Astrocyte of the spinal cord (primary cell): ENCODE measurements around the gene WDR93.

ENCODE experiments used
- DNase-seq: peaks from one replicate; pipeline ENCODE4 v3.0.0; 2011; ENCODE audit warnings: low read depth, low spot score
- H3K4me3 ChIP-seq: 2 replicates; pipeline ENCODE4 v1.5.1; 2011; ENCODE audit warnings: low read depth, mild to moderate bottlenecking, low read length, moderate library complexity
- in situ Hi-C: cut with HindIII; loops from 2 replicates; pipeline ENCODE4 v1.10.0; 2017; ENCODE audit warnings: low sequenced_read_pairs
- TF ChIP-seq, protein P1 (sequence below): IDR thresholded peaks from 2 replicates; pipeline ENCODE4 v1.5.1; 2012; ENCODE audit warnings: low read depth, mild to moderate bottlenecking, low read length, inconsistent platforms

WDR93 gene

DNA sequence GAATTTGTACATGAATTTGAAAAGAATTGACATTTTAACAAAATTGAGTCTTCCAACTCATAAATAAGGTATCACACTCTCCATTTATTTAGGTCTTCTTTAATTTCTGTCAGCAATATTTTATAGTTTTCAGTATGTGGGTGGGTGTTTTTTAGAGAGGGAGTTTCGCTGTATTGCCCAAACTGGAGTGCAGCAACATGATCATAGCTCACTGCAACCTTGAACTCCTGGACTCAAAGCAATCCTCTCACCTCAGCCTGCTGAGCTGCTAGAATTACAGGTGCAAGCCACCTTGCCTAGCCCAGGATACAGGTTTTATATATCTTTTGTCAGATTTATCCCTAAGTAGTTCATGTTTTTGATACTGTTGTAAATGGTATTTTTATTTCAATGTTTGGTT, 4.6 kb downstream of the WDR93 start:
- TF ChIP-seq, protein P1, sequence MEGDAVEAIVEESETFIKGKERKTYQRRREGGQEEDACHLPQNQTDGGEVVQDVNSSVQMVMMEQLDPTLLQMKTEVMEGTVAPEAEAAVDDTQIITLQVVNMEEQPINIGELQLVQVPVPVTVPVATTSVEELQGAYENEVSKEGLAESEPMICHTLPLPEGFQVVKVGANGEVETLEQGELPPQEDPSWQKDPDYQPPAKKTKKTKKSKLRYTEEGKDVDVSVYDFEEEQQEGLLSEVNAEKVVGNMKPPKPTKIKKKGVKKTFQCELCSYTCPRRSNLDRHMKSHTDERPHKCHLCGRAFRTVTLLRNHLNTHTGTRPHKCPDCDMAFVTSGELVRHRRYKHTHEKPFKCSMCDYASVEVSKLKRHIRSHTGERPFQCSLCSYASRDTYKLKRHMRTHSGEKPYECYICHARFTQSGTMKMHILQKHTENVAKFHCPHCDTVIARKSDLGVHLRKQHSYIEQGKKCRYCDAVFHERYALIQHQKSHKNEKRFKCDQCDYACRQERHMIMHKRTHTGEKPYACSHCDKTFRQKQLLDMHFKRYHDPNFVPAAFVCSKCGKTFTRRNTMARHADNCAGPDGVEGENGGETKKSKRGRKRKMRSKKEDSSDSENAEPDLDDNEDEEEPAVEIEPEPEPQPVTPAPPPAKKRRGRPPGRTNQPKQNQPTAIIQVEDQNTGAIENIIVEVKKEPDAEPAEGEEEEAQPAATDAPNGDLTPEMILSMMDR: no peak

DNA sequence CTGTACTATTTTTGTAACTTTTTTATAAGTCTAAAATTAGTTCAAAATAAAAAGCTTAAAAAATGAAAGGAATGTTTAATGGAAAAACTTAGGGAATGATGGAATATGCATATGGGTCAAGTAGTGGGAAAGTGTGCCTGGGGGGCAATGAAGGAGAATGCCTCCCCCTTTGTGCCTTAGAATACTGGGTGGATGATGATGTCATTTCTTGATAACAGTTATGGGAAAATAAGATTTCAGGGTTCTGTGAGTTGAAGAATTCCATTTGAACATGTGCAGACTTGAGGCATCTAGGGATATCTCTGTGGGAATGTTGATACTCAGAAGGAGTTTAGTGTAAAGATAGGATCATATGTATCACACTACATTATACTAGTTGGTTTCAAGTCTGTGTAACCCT, 13.8 kb downstream of the WDR93 start:
- no peak for DNase-seq
- in situ Hi-C loops: no loop called here
- no peak overlapping the region for H3K4me3 ChIP-seq
- TF ChIP-seq, protein P1: no peak

More for the DNA sequence above, 4.6 kb downstream of the WDR93 start:
- in situ Hi-C loops: no loop called here
- H3K4me3 ChIP-seq: no peak overlapping the region
- DNase-seq: no peak

DNA sequence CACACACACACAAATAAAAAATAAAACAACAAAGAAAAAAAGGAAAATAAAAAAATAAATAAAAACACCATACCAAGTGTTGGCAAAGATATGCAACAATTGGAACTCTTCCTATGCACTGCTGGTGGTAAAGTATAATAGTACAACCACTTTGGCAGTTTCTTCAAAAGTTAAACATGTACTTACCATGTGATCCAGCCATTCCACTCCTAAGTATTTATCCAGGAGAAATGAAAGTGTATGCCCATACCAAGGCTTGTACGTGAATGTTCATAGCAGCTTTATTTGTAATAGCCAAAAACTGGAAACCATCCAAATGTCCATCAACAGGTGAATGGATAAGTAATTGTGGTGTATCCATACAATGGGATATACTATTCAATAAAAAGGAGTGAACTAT, 17.0 kb downstream of the WDR93 start:
- no peak overlapping the region for H3K4me3 ChIP-seq
- no peak for DNase-seq
- TF ChIP-seq, protein P1: no peak
- in situ Hi-C loops: no loop called here

DNA sequence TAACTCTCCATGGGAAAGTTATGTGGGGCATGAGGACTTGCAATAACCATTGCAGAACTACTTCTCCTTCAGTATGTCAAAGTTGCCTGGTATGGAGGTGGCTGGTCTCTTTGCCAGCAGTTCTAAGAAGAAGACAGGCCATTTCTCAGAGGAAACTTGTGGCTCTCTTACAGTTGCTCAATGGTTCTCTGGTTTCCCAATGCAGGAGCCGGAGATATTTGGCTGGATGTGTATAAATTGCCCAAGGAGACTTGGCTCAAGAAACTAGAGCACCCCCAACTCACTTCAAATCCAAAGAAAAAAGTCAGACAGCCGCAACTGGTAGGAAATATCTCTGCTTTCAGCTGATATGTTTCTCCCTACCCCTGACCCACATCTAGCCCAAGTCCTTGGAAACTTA, 24.2 kb downstream of the WDR93 start:
- in situ Hi-C loops: no loop called here
- DNase-seq: no peak
- H3K4me3 ChIP-seq: no peak overlapping the region
- TF ChIP-seq, protein P1: no peak

DNA sequence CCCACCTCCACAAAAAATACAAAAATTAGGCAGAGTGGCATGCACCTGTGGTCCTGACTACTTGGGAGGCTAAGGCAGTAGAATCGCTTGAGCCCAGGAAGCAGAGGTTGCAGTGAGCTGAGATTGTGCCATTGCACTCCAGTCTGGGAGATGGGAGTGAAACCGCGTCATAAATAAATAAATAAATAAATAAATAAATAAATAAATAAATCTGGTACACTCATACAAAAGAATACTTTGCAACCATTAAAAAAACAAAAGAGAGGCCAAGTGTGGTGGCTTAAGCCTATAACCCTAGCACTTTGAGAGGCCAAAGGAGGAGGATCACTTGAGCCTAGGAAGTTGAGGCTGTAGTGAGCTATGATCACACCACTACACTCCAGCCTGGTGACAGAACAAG, 32.4 kb downstream of the WDR93 start:
- no peak for DNase-seq
- no peak overlapping the region for H3K4me3 ChIP-seq
- in situ Hi-C loops: no loop called here
- TF ChIP-seq, protein P1: no peak

DNA sequence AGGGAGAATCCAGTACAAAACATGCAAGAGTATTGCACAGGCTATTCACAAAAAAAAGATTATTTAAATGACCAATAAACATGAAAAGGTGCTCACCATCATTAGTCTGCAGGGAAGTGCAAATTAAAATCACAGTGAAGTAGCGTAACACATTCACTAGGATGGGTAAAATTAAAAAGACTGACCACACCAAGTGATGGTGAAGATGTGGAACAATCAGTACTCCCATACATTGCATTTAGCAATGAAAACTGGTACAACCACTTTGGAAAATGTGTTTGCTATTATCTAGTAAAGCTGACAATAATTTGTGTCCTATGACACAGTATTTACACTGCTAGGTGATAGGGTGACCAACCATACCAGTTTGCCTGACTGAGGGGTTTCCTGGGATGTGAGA, 34.0 kb downstream of the WDR93 start:
- in situ Hi-C loops: no loop called here
- TF ChIP-seq, protein P1: no peak
- DNase-seq: no peak
- no peak overlapping the region for H3K4me3 ChIP-seq

DNA sequence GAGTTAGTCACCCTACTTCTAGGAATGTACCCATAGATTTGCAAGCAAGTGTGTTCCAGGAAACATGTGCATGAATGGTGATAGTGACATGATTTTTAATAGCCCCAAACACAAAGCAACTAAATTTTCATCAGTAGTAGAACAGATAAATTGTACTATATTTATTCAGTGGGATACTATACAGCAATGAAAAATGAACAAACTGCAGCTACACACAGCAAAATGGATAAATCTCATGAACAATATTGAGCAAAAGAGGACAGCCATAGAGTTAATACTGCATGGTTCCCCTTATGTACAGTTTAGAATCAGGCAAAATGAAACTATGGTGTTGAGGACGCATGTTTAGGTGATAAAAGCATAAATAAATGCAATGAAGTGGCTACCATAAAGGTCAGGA, 34.5 kb downstream of the WDR93 start:
- TF ChIP-seq, protein P1: no peak
- no peak for DNase-seq
- in situ Hi-C loops: no loop called here
- no peak overlapping the region for H3K4me3 ChIP-seq
